ENCODE results near the gene ARHGEF37. TPM values are rescaled to one million over a fixed set of nuclear protein-coding genes. Genes with fewer than 3 reads are reported as not detected.

Gene ARHGEF37
- total RNA-seq, 3 donors from 2014 or later = 5.3 to 54.4 (median 29.2) TPM

GRCh38 chr5:149683964-149684363, 102.7 kb downstream of the ARHGEF37 start:
- TF ChIP-seq POLR2AphosphoS5 (IDR thresholded peaks at IDR 0.05) (no peak), POLR2A (IDR thresholded peaks at IDR 0.05) (no peak)
- TF ChIP-seq, protein P1, sequence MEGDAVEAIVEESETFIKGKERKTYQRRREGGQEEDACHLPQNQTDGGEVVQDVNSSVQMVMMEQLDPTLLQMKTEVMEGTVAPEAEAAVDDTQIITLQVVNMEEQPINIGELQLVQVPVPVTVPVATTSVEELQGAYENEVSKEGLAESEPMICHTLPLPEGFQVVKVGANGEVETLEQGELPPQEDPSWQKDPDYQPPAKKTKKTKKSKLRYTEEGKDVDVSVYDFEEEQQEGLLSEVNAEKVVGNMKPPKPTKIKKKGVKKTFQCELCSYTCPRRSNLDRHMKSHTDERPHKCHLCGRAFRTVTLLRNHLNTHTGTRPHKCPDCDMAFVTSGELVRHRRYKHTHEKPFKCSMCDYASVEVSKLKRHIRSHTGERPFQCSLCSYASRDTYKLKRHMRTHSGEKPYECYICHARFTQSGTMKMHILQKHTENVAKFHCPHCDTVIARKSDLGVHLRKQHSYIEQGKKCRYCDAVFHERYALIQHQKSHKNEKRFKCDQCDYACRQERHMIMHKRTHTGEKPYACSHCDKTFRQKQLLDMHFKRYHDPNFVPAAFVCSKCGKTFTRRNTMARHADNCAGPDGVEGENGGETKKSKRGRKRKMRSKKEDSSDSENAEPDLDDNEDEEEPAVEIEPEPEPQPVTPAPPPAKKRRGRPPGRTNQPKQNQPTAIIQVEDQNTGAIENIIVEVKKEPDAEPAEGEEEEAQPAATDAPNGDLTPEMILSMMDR (IDR thresholded peaks at IDR 0.05) = no peak
- Histone ChIP-seq H3K27me3 (no peaks in the 10 kb centered on the region), H3K36me3 (no peaks in the 10 kb centered on the region), H3K27ac (no peak overlapping the region), H3K4me1 (no peaks in the 10 kb centered on the region), H3K4me3 (no peak overlapping the region), H3K9me3 (no peaks in the 10 kb centered on the region)
- intact Hi-C loops (cut with DNase I; ENCODE audit: low total_unique reads) = no loop called here
- no peak for DNase-seq (ENCODE audit: low spot score in 2 of 2)

GRCh38 chr5:149684371-149684770, 103.1 kb downstream of the ARHGEF37 start:
- H3K27me3 ChIP-seq = no peaks in the 10 kb centered on the region
- intact Hi-C loops (cut with DNase I; ENCODE audit: low total_unique reads) = no loop called here
- H3K4me3 ChIP-seq = no peak overlapping the region
- no peak for TF ChIP-seq POLR2A (IDR thresholded peaks at IDR 0.05)
- no peak overlapping the region for H3K27ac ChIP-seq
- H3K36me3 ChIP-seq = no peaks in the 10 kb centered on the region
- H3K4me1 ChIP-seq = no peaks in the 10 kb centered on the region
- no peaks in the 10 kb centered on the region for H3K9me3 ChIP-seq
- DNase-seq (ENCODE audit: low spot score in 2 of 2) = no peak

Other genes with a start within 250 kb of the ARHGEF37 start
- 10 to 100 TPM; 14.4 to 17.1 (median 16.5) TPM for gene GRPEL2, start 236.0 kb upstream of the ARHGEF37 start, total RNA-seq
- gene PCYOX1L, start 223.5 kb upstream of the ARHGEF37 start, total RNA-seq = 1 to 10 TPM; 3.2 to 6.6 (median 5.2) TPM
- gene IL17B, start 202.2 kb upstream of the ARHGEF37 start, total RNA-seq = 1 to 10 TPM in 2 of 3 donors, under 1 TPM in 1; 0.64 to 5.6 (median 5.4) TPM
- gene CSNK1A1, start 30.1 kb upstream of the ARHGEF37 start, total RNA-seq = 100 to 1,000 TPM; 151 to 350 (median 287) TPM
- 1 to 10 TPM; 3.9 to 5.8 (median 4.7) TPM for gene PPARGC1B, start 148.8 kb downstream of the ARHGEF37 start, total RNA-seq

Measured in breast epithelium (tissue), 4 donors.